COLO668 (cell line): ENCODE measurements around the gene MTAP.

Experiments
- DNase-seq: peaks from one replicate; lab custom pipeline; 2025; ENCODE audit not compliant: unreplicated experiment; lab: John Stamatoyannopoulos, UW

Gene MTAP

DNA sequence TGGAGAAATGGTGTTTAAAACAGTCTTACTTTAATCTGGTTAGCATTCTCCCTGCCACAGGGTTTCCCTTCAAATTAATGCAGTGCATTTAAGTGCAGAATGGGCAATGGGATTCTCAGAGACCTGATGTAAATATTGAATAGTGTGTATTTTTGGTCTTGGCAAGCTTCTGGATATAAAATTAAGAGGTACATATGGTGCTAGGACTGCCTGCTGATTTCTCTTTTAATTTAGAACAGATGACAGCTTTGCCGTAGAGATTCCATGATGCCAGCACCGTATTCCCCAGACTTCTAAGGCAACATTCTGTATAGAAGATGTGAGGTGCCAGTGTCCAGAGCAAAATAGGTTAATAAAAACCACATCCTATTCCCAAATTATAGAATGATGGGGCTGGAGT lies 1.9 kb downstream of the MTAP start:
- no peak for DNase-seq

DNA sequence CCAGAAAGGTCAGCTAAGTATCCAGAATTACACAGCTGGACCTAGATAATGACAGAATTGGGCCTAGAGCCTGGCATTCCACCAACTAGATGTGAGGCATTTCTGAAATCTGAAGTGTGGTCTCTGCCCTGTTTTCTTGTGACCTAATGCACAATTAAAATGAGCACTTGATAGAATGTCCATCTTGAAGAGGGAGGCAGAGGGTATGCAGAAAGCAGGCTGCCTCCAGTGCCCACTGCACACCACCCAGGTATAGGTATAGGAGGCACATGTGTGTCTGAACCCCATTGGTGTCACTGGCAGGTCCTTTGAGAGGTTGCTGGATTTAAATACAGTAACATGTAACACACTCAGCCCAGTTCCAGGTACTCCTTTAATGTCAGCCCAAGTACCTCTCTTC lies 2.4 kb downstream of the MTAP start:
- DNase-seq: no peak

- DNase-seq: no peak
Measured at GRCh38 chr9:21806644-21807043, 4.2 kb downstream of the MTAP start.

- DNase-seq: no peak
Measured at GRCh38 chr9:21810388-21810787, 8.0 kb downstream of the MTAP start.

DNA sequence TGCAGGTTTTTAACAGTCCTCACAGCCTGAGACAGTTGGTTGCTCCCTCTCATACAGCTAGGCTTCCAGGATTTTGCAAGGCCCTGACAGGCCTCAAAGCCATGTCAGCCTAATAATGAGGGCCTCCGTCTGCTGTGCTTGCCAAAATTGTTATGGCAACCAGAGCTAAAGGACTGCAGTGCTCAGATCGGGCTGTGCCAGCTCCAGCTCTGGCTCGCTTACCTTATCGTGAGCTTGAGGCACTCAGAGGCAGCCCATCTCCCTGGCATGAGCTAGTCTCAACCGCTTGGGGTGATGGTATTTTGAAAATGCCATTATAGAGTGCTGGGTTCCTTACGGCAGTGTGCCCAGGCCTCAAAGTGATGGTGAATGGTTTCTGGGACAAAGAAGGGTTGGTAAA lies 8.4 kb downstream of the MTAP start:
- no peak for DNase-seq

GRCh38 chr9:21811914-21812313 lies 9.5 kb downstream of the MTAP start:
- DNase-seq: no peak

GRCh38 chr9:21812415-21812814 lies 10.0 kb downstream of the MTAP start:
- DNase-seq: no peak

DNA sequence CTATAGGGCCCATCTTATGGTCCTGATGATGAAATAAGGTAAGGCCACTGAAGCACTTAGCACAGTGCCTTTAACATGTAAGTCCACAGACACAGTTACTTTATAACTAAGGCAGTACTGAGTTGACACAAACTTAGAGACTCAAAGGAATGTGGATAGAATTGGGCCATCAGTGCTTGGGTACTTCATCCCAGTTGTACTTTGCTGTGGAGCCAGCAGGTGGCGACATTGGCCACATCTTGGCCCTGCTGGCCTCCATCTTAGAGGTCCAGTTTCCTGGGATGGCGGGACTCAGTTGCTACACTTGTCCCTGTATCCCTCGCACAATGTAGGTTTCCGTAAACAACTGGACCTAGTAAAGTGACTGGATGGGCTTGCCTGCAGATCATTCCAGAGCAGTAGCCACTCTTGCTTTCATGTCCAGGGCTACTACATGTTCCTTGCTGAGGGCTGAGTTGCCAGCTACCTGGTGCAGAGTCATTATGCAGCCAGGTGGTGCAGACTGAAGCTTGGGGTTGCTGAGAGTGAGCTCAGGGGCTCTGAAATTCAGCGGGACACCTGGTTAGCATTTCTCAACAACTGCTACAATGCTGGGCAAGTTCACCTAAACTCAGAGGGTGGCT lies 10.6 kb downstream of the MTAP start:
- peak; percentile 56 for DNase-seq

DNA sequence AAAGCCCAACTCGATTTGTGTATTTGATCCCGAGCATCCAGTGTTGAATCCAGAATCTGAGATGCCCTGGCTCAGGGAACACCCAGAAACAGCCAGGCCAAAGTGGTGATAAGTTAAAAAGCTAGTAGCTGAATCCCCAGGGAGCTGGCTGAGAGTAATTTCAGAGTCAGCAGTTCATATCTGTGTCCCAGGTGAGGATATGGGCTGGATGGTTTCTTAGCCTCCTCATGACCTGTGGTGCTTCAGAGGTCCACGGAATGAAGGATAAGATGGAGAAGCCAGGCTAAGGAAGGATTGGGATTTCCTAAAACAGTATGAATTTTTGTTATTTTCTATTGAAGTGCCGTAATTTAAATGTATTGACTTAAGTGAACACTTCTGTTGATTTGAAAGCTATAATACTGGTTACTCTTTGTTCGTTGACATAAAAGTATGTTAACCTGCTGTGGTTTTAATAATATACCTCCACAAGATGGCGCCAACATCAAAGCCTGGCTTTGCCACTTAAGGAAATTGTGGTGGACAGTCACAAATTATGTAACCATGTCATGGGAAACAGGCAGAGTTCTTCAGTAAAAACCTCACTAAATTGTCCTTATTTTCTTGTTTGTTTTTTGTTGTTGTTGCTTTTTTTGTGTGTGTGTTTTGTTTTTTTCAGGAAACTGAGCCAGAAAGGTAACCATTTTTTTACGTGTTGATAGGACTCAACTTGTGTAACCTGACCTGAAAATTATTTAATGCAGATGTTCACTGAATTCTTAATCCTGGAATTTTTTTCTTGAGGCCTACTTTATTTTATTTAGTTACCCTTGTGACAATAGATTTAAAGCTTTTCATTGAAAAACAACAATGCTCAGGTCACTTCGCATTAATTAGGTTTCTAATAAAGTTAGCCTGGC lies 11.4 kb downstream of the MTAP start:
- peak; percentile 63 for DNase-seq

DNA sequence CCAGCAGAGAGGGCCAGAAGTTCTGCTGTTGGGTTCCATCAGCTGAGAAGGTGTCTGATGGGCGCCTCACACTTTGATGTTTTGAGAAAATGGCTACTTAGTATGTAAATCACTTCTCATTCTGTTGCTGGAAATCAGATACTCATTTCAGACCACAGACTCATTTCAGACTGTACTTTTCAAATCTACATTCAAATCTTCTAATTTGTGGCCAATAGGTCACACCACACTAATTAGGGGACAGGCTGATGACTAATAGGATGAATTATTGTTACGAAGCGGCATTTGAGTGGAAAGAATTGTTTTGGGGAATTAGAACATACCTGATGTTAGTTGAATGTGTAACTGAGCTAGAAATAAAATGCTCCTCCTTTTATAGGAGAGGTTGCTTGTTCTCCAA lies 13.2 kb downstream of the MTAP start:
- no peak for DNase-seq

- DNase-seq: no peak
Measured at GRCh38 chr9:21817176-21817575, 14.7 kb downstream of the MTAP start.

- DNase-seq: no peak
Measured at GRCh38 chr9:21825637-21826036, 23.2 kb downstream of the MTAP start.

GRCh38 chr9:21828853-21829410 lies 26.5 kb downstream of the MTAP start:
- DNase-seq: no peak

GRCh38 chr9:21830589-21830988 lies 28.2 kb downstream of the MTAP start:
- no peak for DNase-seq

- no peak for DNase-seq
Measured at GRCh38 chr9:21831841-21832509, 29.5 kb downstream of the MTAP start.

DNA sequence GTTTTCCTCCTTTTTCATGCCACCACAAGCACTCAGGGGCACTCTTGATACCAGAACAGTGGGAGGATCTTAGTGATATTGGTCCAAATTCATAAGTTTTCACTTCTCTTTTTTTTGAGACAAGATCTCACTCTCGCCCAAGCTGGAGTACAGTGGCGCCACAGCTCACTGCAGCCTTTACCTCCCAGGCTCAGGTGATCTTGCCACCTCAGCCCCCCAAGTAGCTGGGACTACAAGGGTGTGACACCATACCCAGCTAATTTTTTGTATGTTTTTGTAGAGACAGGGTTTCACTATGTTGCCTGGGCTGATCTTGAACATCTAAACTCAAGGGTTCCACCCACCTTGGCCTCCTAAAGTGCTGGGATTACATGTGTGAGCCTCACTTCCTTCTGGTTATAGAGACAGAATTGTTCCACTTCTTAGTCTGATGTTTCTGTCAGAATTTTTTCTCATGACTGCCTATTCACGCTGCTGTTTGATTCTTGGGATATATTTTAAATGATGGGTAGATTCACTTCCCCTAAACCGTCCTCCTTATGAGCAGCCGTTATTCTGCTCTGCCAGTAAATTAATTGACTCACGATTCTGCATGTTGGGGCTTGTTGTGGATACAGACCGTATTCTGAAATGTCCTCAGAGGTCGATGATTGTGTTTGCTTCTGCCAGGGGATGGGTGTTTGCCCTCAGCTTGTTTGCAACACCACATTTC lies 30.8 kb downstream of the MTAP start:
- DNase-seq: peak; percentile 12

DNA sequence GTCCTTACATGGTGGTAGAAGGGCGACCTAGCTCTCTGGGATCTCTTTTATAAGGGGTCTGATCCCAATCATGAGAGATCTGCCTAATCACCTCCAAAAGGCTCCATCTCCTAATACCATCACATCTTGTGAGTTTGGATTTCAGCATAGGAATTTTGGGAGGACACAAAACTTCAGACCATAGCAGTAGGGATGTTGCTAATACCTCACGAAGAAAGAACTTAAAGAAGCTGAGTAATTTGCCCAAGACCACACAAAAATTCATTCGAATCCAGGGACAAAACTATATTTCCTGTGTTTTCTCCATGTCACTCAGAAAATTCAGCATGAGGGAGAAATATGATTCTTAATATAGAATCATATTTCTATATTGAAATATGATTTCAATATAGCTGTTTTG lies 32.7 kb downstream of the MTAP start:
- no peak for DNase-seq

- peak; percentile 26 for DNase-seq
Measured at GRCh38 chr9:21836437-21837161, 34.2 kb downstream of the MTAP start.

DNA sequence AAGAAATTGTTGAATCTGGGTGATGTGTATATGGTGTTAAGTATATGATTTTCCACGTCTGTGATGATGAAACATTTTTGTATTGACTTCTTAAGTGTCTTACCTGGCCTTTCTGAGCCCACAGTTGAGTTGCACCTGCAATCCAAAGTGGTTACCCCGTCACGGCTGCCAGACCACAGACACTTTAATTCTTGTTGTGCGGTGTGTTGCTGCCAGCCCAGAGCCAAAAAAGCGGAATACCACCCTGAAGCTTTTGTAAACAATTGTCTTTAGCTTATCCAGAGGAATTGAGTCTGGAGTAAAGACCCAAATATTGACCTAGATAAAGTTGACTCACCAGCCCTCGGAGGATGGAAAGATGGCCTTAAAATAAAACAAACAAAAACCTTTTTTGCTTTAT lies 35.1 kb downstream of the MTAP start:
- no peak for DNase-seq

DNA sequence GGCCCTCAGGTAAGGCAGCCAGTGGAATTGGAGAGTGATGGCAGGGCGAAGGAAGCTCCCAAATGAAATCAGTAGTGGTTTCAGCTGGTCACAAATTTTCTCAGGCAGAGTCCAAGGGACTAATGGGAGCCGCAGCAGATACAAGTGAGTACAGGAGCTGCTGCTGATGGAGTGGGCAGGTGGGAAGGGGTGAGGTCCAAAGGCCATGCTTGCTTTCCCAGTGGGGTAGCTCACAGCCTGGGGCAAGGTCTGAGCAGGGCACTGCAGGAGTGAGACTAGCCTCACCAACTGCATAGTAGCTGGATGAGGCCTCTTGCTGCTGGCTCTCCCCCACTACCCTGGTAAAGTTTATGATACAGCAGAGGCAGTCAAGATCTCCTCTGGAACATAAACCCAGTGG lies 38.2 kb downstream of the MTAP start:
- DNase-seq: peak; percentile 48
